Endothelial cell of umbilical vein (primary cell): ENCODE data around the gene FBXO7. TPM values are rescaled to one million over a fixed set of nuclear protein-coding genes. Genes with fewer than 3 reads are reported as not detected.

ENCODE experiments used
- BruUV-seq: library from RNA; stranded (reverse); fragments of 400-500 nt; replicated peaks from 2 replicates; lab custom pipeline; 2021; lab: Mats Ljungman, UMichigan
- CTCF ChIA-PET: fragments of 300-600, 350-600 bp; sonication (Branson Sonifier 250); formaldehyde crosslinking; loops from one replicate; lab custom pipeline; 2021; ENCODE audit warnings: antibody characterized with exemption, inconsistent platforms; lab: Charles Lee
- POLR2A ChIA-PET: fragments of 300-600, 350-600 bp; sonication (Branson Sonifier 250); formaldehyde crosslinking; loops from one replicate; lab custom pipeline; 2021; ENCODE audit warnings: antibody characterized with exemption, inconsistent platforms; lab: Charles Lee
- DNase-seq: peaks from one replicate; pipeline ENCODE4 v3.0.0-alpha.2; 2011; ENCODE audit warnings: low read depth, low spot score
- FAIRE-seq: peaks from 2 replicates; lab custom pipeline; 2011; peaks lifted over from hg19 to GRCh38; lab: Jason Lieb, UNC
- H2AFZ ChIP-seq: 2 replicates; pipeline ENCODE4 v1.6.0; 2012; ENCODE audit warnings: low read depth, low read length, control low read depth, inconsistent platforms
- H3K27ac ChIP-seq: 2 replicates; pipeline ENCODE4 v1.5.1; 2011; ENCODE audit warnings: low read depth, mild to moderate bottlenecking, control low read depth, low read length, moderate library complexity; ENCODE audit not compliant: insufficient read depth
- H3K27me3 ChIP-seq, 2 experiments: 2 replicates each; pipeline versions ENCODE4 v1.6.0 to v1.6.1; 2011; ENCODE audit warnings: low read length in 2 of 2, mixed read lengths in 1 of 2; ENCODE audit not compliant: control insufficient read depth in 2 of 2, insufficient read depth in 2 of 2
- H3K36me3 ChIP-seq, 2 experiments: 2 replicates in 1 of 2; 3 replicates in 1 of 2; pipeline ENCODE4 v1.5.1; 2011; ENCODE audit warnings: low read length in 2 of 2, mild to moderate bottlenecking in 1 of 2, moderate library complexity in 1 of 2; ENCODE audit not compliant: control insufficient read depth in 2 of 2, insufficient read depth in 2 of 2; ENCODE audit errors: extremely low read depth in 1 of 2
- H3K4me1 ChIP-seq: 3 replicates; pipeline ENCODE4 v1.5.1; 2011; ENCODE audit warnings: mild to moderate bottlenecking, low read length; ENCODE audit not compliant: control insufficient read depth, insufficient read depth; ENCODE audit errors: extremely low read depth
- H3K4me2 ChIP-seq: 2 replicates; pipeline ENCODE4 v1.6.1; 2011; ENCODE audit warnings: low read length, control low read depth, mixed read lengths; ENCODE audit not compliant: insufficient read depth
- H3K4me3 ChIP-seq, 3 experiments: fragments of 200-600 bp in 1 of 3; sonication (generic), shearing (Covaris generic) in 1 of 3; replicated peaks in 1 of 3; 2 replicates each; pipeline ENCODE4 v1.5.1; 2011 to 2016; ENCODE audit warnings: control low read depth in 3 of 3, low read length in 3 of 3, mild to moderate bottlenecking in 2 of 3, inconsistent platforms in 1 of 3, low read depth in 1 of 3, moderate library complexity in 1 of 3; ENCODE audit not compliant: insufficient read depth in 1 of 3
- H3K79me2 ChIP-seq: 2 replicates; pipeline ENCODE4 v1.6.0; 2012; ENCODE audit warnings: low read length, inconsistent platforms; ENCODE audit not compliant: control insufficient read depth, insufficient read depth
- H3K9ac ChIP-seq: replicated peaks from 2 replicates; pipeline ENCODE3; 2011; ENCODE audit warnings: low read length, control low read depth; ENCODE audit not compliant: insufficient read depth; ENCODE audit errors: extremely low read depth
- H3K9me1 ChIP-seq: replicated peaks from 3 replicates; pipeline ENCODE4 v1.6.0; 2011; ENCODE audit warnings: mild to moderate bottlenecking, low read length; ENCODE audit not compliant: control insufficient read depth, insufficient read depth; ENCODE audit errors: extremely low read depth
- H3K9me3 ChIP-seq: replicated peaks from 2 replicates; pipeline ENCODE4 v1.5.1; 2012; ENCODE audit warnings: low read length, inconsistent platforms; ENCODE audit not compliant: control insufficient read depth, insufficient read depth
- H4K20me1 ChIP-seq: replicated peaks from 2 replicates; pipeline ENCODE3; 2011; ENCODE audit warnings: mild to moderate bottlenecking, low read length; ENCODE audit not compliant: control insufficient read depth, insufficient read depth; ENCODE audit errors: extremely low read depth
- EZH2 ChIP-seq: IDR thresholded peaks from 2 replicates; pipeline ENCODE4 v1.6.1; 2012; ENCODE audit warnings: borderline replicate concordance, low read depth, mild to moderate bottlenecking, moderate library complexity, low read length, inconsistent platforms; ENCODE audit not compliant: severe bottlenecking
- FOS ChIP-seq: IDR thresholded peaks from 2 replicates; pipeline ENCODE4 v1.6.1; 2011; ENCODE audit warnings: mild to moderate bottlenecking, low read length, moderate library complexity, borderline replicate concordance; ENCODE audit not compliant: insufficient read depth
- GATA2 ChIP-seq: IDR thresholded peaks from 2 replicates; pipeline ENCODE4 v1.7.0; 2011; ENCODE audit warnings: low read depth, mild to moderate bottlenecking, moderate library complexity, mixed read lengths, low read length; ENCODE audit not compliant: insufficient read length, insufficient read depth
- JUN ChIP-seq: IDR thresholded peaks from 2 replicates; pipeline ENCODE4 v1.6.1; 2011; ENCODE audit warnings: borderline replicate concordance, low read depth; ENCODE audit not compliant: insufficient read length, insufficient read depth
- MYC ChIP-seq: IDR thresholded peaks from one replicate; pipeline ENCODE4 v1.6.1; 2011; ENCODE audit warnings: mild to moderate bottlenecking, low read depth, low read length
- POLR2A ChIP-seq: IDR thresholded peaks from 2 replicates; pipeline ENCODE4 v1.6.1; 2012; ENCODE audit warnings: low read depth, mild to moderate bottlenecking, control low read depth, low read length
- POLR2AphosphoS5 ChIP-seq: IDR thresholded peaks from 2 replicates; pipeline ENCODE4 v1.6.1; 2012; ENCODE audit warnings: low read depth, mild to moderate bottlenecking, control low read depth, low read length, moderate library complexity; ENCODE audit not compliant: insufficient read depth
- dilution Hi-C: fragments of 300-500 bp; cut with MboI; formaldehyde crosslinking; loops from one replicate; pipeline ENCODE4 v1.15.0; 2019; ENCODE audit warnings: low sequenced_read_pairs; ENCODE audit not compliant: extremely low pct_ligation_motif_present
- intact Hi-C: fragments of 100-400 bp; cut with micrococcal nuclease; formaldehyde crosslinking; loops from one replicate; pipeline ENCODE4 v1.10.0; 2022
- polyA plus RNA-seq, 4 experiments: library from polyadenylated mRNA; depleted of rRNA in 3 of 4; stranded (reverse) in 3 of 4; unstranded in 1 of 4; fragments of >200 nt; gene quantifications; 2 replicates each; pipeline versions ENCODE4 v1.2.1 to v1.2.3, GENCODE V29; 2011 to 2012; ENCODE audit warnings: missing spikeins in 1 of 4
- total RNA-seq: library from RNA; stranded (reverse); gene quantifications from 2 replicates; pipeline ENCODE4 v1.2.3, GENCODE V29; 2021
- TF ChIP-seq, protein P1 (sequence below), 2 donors: IDR thresholded peaks; 1 replicate in 1 of 2; 2 replicates in 1 of 2; pipeline ENCODE4 v1.5.1; 2011; ENCODE audit warnings: low read length in 2 of 2, mild to moderate bottlenecking in 2 of 2, moderate library complexity in 2 of 2, control low read depth in 1 of 2, inconsistent platforms in 1 of 2, low read depth in 1 of 2; ENCODE audit not compliant: insufficient read depth in 1 of 2; ENCODE audit errors: extremely low read depth in 1 of 2
- TF ChIP-seq, protein P2 (sequence below): IDR thresholded peaks from 2 replicates; pipeline ENCODE4 v1.6.1; 2011; ENCODE audit not compliant: insufficient read depth, insufficient read length

FBXO7 gene
- total and polyA plus RNA-seq, 2 donors (not counting 3 experiments of a cell fraction or from before 2014, with no cell fraction given) = 81.1 to 112 TPM

DNA sequence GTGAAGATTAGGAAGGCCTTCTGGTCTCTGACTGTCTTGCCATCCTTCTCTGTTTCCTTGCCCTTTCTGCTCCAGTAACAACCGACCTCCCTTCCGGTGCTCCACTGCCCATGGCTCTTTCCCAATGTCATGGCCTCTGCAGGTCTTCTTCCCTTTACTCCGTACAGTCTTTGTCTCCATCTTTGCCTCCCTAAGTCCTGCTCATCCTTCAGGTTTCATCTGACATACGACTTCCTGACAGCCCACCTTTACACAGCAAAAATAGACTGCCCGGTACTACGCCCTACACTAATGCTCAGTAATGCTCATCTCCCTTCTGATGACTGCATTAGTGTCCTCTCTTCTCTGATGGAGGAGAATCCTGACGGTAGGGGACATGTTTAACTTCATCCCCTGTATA is 63.9 kb downstream of the FBXO7 start:
- Histone ChIP-seq H3K4me2 (no peak overlapping the region), H3K79me2 (no peaks in the 10 kb centered on the region), H2AFZ (no peak overlapping the region), H3K9ac (no peak overlapping the region), H3K27ac (no peak overlapping the region), H3K27me3 (no peaks in the 10 kb centered on the region), H3K4me3 (no peak overlapping the region), H3K9me1 (no peaks in the 10 kb centered on the region), H4K20me1 (no peaks in the 10 kb centered on the region), H3K36me3 (no peaks in the 10 kb centered on the region), H3K4me1 (no peaks in the 10 kb centered on the region), H3K9me3 (no peaks in the 10 kb centered on the region)
- DNase-seq (no peak), FAIRE-seq (no peak)
- intact Hi-C loops (no loop called here), dilution Hi-C loops (no loop called here)
- BruUV-seq = no TSS peak
- POLR2A ChIA-PET = no interaction called here
- CTCF ChIA-PET = interaction anchor here (1.3 kb wide), 1 partner anchor 11 kb away, joined by 3 read pairs; no protein-coding TSS in a partner anchor
- no peak for TF ChIP-seq EZH2
- no peak for TF ChIP-seq GATA2
- TF ChIP-seq POLR2A = no peak
- no peak for TF ChIP-seq FOS
- TF ChIP-seq MYC = no peak
- no peak for TF ChIP-seq POLR2AphosphoS5

DNA sequence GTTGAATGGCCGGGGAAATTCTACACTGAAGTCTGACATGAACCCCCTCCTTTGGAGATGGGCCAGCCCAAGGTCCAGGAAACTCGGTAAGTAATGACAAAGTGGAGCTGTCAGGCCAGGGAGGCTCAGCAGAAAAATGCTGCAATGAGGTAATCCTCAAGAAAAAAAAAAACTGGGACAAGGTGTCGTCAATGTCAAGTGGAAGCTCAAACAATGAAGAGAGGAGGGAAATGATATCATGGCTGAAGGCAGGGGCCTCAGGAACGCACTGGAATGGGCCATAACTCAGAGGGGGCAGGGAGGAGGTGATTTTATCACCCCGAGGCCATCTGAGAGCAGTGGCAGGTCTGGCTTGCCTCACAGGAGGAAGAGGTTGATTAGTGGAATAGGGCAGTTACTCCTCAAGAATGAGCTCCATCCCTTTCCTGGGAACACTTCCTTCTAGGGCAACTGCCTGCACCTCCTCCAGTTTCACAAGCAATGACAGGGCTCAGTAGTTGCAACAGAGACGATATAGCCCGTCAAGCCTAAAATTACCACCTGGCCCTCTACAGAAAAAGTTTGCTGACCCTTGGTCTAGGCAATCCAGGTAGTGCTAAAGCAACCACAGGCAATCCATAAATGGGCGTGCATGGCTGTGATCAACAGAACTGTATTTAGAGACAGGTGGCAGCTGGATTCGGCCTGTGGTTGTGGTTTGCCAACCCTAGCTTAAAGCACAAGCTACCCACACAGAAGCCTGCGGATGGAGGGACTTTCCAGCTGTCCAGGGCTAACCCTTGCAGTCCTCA is 65.2 kb downstream of the FBXO7 start:
- no peak overlapping the region for H3K4me2 ChIP-seq
- H3K79me2 ChIP-seq = no peaks in the 10 kb centered on the region
- H3K4me1 ChIP-seq = no peaks in the 10 kb centered on the region
- intact Hi-C loops (no loop called here), dilution Hi-C loops (no loop called here)
- DNase-seq = no peak
- no peak overlapping the region for H3K4me3 ChIP-seq
- no peaks in the 10 kb centered on the region for H4K20me1 ChIP-seq
- CTCF ChIA-PET = interaction anchor here (1.3 kb wide), 2 partner anchors 10 to 12 kb away, joined by 3 read pairs; no protein-coding TSS in a partner anchor
- POLR2A ChIA-PET = no interaction called here
- no peak for FAIRE-seq
- no peaks in the 10 kb centered on the region for H3K9me3 ChIP-seq
- no peak overlapping the region for H3K27ac ChIP-seq
- H3K27me3 ChIP-seq = no peaks in the 10 kb centered on the region
- no TSS peak for BruUV-seq
- no peak overlapping the region for H3K9ac ChIP-seq
- no peaks in the 10 kb centered on the region for H3K9me1 ChIP-seq
- no peak for TF ChIP-seq POLR2A
- no peak for TF ChIP-seq EZH2
- no peak for TF ChIP-seq GATA2
- TF ChIP-seq JUN = no peak
- TF ChIP-seq, protein P1, sequence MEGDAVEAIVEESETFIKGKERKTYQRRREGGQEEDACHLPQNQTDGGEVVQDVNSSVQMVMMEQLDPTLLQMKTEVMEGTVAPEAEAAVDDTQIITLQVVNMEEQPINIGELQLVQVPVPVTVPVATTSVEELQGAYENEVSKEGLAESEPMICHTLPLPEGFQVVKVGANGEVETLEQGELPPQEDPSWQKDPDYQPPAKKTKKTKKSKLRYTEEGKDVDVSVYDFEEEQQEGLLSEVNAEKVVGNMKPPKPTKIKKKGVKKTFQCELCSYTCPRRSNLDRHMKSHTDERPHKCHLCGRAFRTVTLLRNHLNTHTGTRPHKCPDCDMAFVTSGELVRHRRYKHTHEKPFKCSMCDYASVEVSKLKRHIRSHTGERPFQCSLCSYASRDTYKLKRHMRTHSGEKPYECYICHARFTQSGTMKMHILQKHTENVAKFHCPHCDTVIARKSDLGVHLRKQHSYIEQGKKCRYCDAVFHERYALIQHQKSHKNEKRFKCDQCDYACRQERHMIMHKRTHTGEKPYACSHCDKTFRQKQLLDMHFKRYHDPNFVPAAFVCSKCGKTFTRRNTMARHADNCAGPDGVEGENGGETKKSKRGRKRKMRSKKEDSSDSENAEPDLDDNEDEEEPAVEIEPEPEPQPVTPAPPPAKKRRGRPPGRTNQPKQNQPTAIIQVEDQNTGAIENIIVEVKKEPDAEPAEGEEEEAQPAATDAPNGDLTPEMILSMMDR (IDR thresholded peaks at IDR 0.05; ENCODE audit: extremely low read depth in 1 of 2, insufficient read depth in 1 of 2, low read depth in 1 of 2, low read length in 2 of 2) = no peak
- TF ChIP-seq, protein P2, sequence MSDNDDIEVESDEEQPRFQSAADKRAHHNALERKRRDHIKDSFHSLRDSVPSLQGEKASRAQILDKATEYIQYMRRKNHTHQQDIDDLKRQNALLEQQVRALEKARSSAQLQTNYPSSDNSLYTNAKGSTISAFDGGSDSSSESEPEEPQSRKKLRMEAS = no peak
- no peak for TF ChIP-seq MYC
- TF ChIP-seq POLR2AphosphoS5 = no peak
- no peak for TF ChIP-seq FOS
- H2AFZ ChIP-seq = no peak overlapping the region
- no peaks in the 10 kb centered on the region for H3K36me3 ChIP-seq
